HCT116 (cell line): ENCODE results near the gene LTB4R2.

Source experiments
- EZH2 ChIP-seq: fragments of 200-600 bp; sonication (generic); IDR thresholded peaks from 2 replicates; pipeline ENCODE4 v1.6.1; 2017; ENCODE audit warnings: antibody characterized with exemption, mixed run types
- TF ChIP-seq, protein P1 (sequence below), 3 experiments: fragments of 200-600 bp in 1 of 3; sonication (generic) in 1 of 3; IDR thresholded peaks in 2 of 3; conservative IDR thresholded peaks in 1 of 3; 2 replicates each; pipeline ENCODE4 v1.5.1; 2012 to 2017; ENCODE audit warnings: low read depth in 2 of 3, low read length in 2 of 3, antibody characterized with exemption in 1 of 3, borderline replicate concordance in 1 of 3, control low read depth in 1 of 3, mild to moderate bottlenecking in 1 of 3, mixed read lengths in 1 of 3, mixed run types in 1 of 3, moderate library complexity in 1 of 3; ENCODE audit not compliant: insufficient read depth in 1 of 3

GRCh38 chr14:24284501-24285035 lies 25.4 kb upstream of the LTB4R2 start:
- TF ChIP-seq, protein P1, sequence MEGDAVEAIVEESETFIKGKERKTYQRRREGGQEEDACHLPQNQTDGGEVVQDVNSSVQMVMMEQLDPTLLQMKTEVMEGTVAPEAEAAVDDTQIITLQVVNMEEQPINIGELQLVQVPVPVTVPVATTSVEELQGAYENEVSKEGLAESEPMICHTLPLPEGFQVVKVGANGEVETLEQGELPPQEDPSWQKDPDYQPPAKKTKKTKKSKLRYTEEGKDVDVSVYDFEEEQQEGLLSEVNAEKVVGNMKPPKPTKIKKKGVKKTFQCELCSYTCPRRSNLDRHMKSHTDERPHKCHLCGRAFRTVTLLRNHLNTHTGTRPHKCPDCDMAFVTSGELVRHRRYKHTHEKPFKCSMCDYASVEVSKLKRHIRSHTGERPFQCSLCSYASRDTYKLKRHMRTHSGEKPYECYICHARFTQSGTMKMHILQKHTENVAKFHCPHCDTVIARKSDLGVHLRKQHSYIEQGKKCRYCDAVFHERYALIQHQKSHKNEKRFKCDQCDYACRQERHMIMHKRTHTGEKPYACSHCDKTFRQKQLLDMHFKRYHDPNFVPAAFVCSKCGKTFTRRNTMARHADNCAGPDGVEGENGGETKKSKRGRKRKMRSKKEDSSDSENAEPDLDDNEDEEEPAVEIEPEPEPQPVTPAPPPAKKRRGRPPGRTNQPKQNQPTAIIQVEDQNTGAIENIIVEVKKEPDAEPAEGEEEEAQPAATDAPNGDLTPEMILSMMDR (IDR thresholded peaks at IDR 0.05 in 2 of 3, conservative IDR thresholded peaks at IDR 0.05 in 1 of 3; ENCODE audit: borderline replicate concordance in 1 of 3, insufficient read depth in 1 of 3, low read depth in 2 of 3, low read length in 2 of 3) = no peak
- no peak for TF ChIP-seq EZH2
